NOMO-1 (cell line): Measurements from ENCODE around the gene KTN1.

ENCODE experiments used
- DNase-seq, 2 experiments: peaks; one replicate each; lab custom pipeline; 2025; ENCODE audit not compliant: unreplicated experiment in 2 of 2; lab: John Stamatoyannopoulos, UW

Gene KTN1

GRCh38 chr14:55711175-55711811, 131.3 kb downstream of the KTN1 start:
- DNase-seq, result no peak

- no peak for DNase-seq
These were observed 132.5 kb downstream of the KTN1 start for GRCh38 chr14:55712491-55712890.

GRCh38 chr14:55713486-55713885, 133.5 kb downstream of the KTN1 start:
- DNase-seq, result peak; percentile 73 to 93

DNA sequence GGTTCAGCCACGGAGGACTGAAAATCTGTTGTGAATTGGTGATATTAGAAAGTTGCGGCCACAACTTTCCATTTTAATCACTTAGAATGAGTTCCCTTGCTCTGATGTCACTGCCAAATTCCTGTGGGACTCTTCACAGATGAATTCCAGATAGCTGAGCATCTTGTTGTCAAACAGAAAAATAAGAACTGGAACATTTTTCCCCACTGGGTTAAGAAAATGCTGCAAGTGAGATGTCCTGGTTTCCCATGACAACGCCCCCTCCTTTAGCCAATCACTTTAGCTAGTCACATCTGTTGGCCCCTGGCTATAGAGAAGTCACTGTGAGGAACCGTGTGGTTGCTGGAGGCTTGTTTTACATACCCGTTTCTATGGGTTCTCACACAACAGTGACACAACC, 135.9 kb downstream of the KTN1 start:
- DNase-seq, result no peak

- no peak for DNase-seq
These were observed 137.6 kb downstream of the KTN1 start for GRCh38 chr14:55717621-55718020.

- no peak for DNase-seq
These were observed 138.5 kb downstream of the KTN1 start for GRCh38 chr14:55718551-55718950.

DNA sequence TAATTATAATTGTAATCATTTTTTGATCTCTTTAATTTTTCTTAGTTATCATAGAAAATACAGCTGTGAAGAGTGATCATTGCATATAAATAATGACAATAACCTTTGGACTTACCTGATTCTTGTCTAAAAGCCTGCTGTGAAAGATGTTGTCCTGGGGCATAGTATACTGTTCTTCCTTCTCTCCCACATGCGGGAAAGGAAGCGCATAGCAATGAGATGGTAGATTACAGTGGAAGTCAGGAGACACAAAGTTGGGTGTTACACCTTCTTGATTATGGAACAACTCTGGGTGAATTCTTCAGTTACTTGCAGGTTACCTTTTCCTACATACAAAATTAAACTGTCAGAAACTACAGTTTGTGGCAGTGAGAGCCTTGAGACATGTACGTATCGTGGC, 140.8 kb downstream of the KTN1 start:
- no peak for DNase-seq

GRCh38 chr14:55721353-55721752, 141.3 kb downstream of the KTN1 start:
- no peak for DNase-seq

DNA sequence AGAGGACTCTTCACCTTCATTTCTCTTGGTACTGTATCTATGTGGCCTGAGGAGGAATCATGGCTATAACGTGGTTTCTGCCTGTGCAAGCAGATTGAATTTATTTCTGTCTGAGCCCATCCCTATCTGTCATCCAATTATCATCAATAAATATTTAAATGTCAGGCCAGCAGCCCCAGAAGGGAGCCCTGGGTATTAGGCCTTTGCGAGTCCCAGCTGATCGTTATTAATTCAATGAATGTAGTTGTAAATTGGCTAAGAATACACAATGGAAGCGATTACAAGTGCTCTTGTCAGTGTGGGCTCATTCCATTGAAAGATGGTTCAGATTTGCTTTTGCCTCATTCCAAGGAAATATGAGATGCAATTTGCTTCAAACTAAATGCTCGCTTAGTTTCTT, 142.0 kb downstream of the KTN1 start:
- no peak for DNase-seq

DNA sequence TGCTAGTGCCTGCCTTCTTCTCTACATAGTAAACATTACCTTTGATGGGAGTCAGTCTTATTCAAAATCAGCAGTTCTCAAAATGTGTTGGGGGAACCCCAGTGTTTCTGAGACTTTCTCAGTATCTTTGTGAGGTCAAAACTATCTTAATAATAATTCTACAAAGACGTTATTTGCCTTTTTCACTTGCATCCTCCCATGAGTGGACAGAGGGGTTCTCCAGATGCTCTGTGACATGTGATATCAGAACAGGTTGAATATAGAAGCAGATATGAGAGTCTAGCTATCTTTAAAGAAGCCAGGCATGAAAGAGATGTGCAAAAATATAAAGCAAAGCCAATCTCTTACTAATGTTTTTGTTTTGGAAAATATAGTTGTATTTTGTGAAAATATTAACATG, 144.7 kb downstream of the KTN1 start:
- DNase-seq, result no peak

GRCh38 chr14:55730592-55731310, 150.7 kb downstream of the KTN1 start:
- peak in 1 of 2 experiments; percentile 5 for DNase-seq

DNA sequence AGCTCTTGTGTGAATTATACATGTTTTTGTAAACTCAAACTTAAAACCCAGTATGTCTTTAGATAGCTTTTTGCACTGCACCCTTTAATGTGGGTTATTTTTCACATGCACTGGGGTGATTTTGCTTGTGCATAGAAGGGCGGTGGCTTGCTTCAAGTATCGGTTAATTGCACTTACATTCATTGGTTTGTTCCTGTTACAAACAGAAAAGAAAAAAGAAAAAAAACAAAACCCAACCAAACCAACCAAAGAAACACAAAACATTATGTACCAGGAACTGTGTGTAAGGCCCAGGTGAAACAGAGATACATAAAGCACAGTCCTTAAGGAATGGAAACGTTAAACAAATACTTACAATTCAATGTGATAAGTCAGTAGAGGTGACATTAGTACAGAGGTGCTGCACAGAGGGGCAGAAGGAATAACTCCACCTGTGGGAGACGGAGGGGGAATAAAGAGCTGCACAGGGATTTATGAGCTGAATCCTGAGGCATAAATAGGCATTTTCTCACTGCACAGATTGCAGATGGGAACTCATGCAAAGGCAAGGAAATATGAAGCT, 151.4 kb downstream of the KTN1 start:
- no peak for DNase-seq

- DNase-seq, result peak; percentile 4 to 11
These were observed 152.0 kb downstream of the KTN1 start for GRCh38 chr14:55731881-55732498.

- no peak for DNase-seq
These were observed 153.6 kb downstream of the KTN1 start for GRCh38 chr14:55733599-55733998.
